Ascending aorta (tissue), 2 donors: ENCODE measurements around the gene ARHGAP19. TPM values are rescaled to one million over a fixed set of nuclear protein-coding genes. Genes with fewer than 3 reads are reported as not detected.

ENCODE experiments used
- DNase-seq, 2 donors: peaks; one replicate each; pipeline ENCODE4 v3.0.0-alpha.2; 2019; ENCODE audit warnings: low spot score in 2 of 2
- H3K27ac ChIP-seq, 2 donors: fragments of 200-600 bp; sonication (generic); one replicate each; pipeline ENCODE4 v1.5.1; 2016 to 2017; ENCODE audit warnings: mild to moderate bottlenecking in 1 of 2
- H3K27me3 ChIP-seq: fragments of 200-600 bp; sonication (generic); one replicate; pipeline ENCODE4 v1.5.1; 2017
- H3K36me3 ChIP-seq, 2 donors: fragments of 200-600 bp; sonication (generic); one replicate each; pipeline ENCODE4 v1.5.1; 2016
- H3K4me1 ChIP-seq, 2 donors: fragments of 200-600 bp; sonication (generic); one replicate each; pipeline ENCODE4 v1.5.1; 2016 to 2017; ENCODE audit warnings: mild to moderate bottlenecking in 1 of 2
- H3K4me3 ChIP-seq, 2 donors: fragments of 200-600 bp; sonication (generic); one replicate each; pipeline ENCODE4 v1.5.1; 2016 to 2017; ENCODE audit warnings: mild to moderate bottlenecking in 1 of 2
- H3K9me3 ChIP-seq, 2 donors: fragments of 200-600 bp; sonication (generic); one replicate each; pipeline ENCODE4 v1.5.1; 2016
- intact Hi-C: fragments of 100-400 bp; cut with DNase I; formaldehyde crosslinking; loops from one replicate; pipeline ENCODE4 v1.15.1; 2023
- total RNA-seq: library from RNA; depleted of rRNA; stranded (reverse); fragments of >200 nt; gene quantifications from one replicate; pipeline ENCODE4 v1.1.0, GENCODE V29; 2016
- TF ChIP-seq, protein P1 (sequence below), 3 experiments: fragments of 200-600 bp in 2 of 3; fragments of 450-650 bp in 1 of 3; sonication (generic) in 2 of 3; IDR thresholded peaks; one replicate each; pipeline ENCODE4 v1.5.1; 2016 to 2019; ENCODE audit warnings: antibody characterized with exemption in 3 of 3, mild to moderate bottlenecking in 1 of 3, moderate library complexity in 1 of 3

ARHGAP19 gene
- total RNA-seq, 1 donor from 2014 or later = 4.5 TPM

DNA sequence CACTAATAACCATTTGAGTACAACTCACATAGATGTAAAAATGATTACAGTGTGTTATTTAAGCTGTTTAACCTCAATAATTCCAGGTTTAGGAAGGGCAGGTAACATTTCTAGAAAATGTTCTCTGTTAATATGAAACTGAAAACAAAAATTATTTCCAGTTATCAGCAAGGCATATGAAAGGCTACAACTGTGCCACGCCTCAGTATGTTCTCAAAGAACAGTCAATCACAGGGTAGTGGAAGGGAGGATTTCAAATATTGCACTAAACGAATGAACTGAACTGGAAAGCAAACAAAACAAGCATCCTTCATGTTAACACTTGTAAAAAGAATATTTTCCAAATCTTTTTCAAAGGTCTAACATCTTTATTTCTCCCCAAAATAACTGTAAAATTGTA is 31.3 kb downstream of the ARHGAP19 start:
- Histone ChIP-seq H3K4me3 (no peak overlapping the region), H3K9me3 (no peaks in the 10 kb centered on the region), H3K27me3 (no peaks in the 10 kb centered on the region), H3K27ac (no peak overlapping the region), H3K36me3 (peaks cover 0 to 6% of the 10 kb centered on the region in 2 donors), H3K4me1 (no peaks in the 10 kb centered on the region)
- intact Hi-C loops = no loop called here
- DNase-seq = no peak
- TF ChIP-seq, protein P1, sequence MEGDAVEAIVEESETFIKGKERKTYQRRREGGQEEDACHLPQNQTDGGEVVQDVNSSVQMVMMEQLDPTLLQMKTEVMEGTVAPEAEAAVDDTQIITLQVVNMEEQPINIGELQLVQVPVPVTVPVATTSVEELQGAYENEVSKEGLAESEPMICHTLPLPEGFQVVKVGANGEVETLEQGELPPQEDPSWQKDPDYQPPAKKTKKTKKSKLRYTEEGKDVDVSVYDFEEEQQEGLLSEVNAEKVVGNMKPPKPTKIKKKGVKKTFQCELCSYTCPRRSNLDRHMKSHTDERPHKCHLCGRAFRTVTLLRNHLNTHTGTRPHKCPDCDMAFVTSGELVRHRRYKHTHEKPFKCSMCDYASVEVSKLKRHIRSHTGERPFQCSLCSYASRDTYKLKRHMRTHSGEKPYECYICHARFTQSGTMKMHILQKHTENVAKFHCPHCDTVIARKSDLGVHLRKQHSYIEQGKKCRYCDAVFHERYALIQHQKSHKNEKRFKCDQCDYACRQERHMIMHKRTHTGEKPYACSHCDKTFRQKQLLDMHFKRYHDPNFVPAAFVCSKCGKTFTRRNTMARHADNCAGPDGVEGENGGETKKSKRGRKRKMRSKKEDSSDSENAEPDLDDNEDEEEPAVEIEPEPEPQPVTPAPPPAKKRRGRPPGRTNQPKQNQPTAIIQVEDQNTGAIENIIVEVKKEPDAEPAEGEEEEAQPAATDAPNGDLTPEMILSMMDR (IDR thresholded peaks at IDR 0.05) = no peak

DNA sequence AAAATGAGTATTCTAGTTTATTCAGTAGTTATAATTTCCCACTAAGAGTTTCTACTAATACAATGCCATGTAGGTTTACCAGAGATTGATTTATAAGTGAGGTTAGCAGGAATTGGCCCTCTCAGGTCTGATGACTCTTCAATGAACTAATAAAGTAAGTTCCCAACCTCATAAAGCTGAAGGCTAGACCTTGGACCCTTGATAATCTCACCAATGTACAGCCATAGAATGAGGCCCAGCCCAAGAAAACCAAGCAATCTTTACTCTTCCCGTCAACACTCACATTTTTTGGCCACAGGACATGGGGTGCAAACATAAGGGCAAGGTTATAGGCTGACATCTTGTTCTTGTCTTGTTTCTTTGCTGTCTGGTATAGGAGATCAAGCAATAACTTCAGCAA is 33.3 kb downstream of the ARHGAP19 start:
- Histone ChIP-seq H3K4me1 (no peaks in the 10 kb centered on the region), H3K27ac (no peak overlapping the region), H3K36me3 (peaks cover 0 to 18% of the 10 kb centered on the region in 2 donors), H3K9me3 (no peaks in the 10 kb centered on the region), H3K4me3 (no peak overlapping the region), H3K27me3 (no peaks in the 10 kb centered on the region)
- DNase-seq = no peak
- intact Hi-C loops = no loop called here
- TF ChIP-seq, protein P1 (IDR thresholded peaks at IDR 0.05) = no peak

DNA sequence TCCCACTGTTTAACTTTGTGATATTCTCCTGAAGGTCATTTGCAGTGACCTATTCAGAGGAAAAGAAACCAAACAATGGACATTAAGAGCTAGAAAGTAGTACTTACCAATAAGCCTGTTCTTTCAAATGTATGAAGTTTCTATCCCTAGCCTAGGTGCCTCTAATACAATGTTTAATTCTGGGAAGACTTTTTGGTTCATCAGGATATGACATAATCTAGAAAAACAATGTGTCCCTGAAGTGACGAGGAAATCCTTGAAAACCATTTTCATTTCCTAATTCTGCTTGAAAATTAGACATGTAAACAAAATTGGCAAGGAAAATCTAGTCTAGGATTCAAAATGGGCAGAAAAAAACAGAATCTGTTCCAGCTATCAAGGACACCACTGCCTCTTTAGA is 36.1 kb downstream of the ARHGAP19 start:
- H3K9me3 ChIP-seq = no peaks in the 10 kb centered on the region
- no peak overlapping the region for H3K4me3 ChIP-seq
- intact Hi-C loops = no loop called here
- H3K27ac ChIP-seq = peak overlapping the region in 1 of 2 donors; percentile 40
- no peak for DNase-seq
- TF ChIP-seq, protein P1 (IDR thresholded peaks at IDR 0.05) = no peak
- H3K27me3 ChIP-seq = no peaks in the 10 kb centered on the region
- no peaks in the 10 kb centered on the region for H3K4me1 ChIP-seq
- peaks cover 0 to 18% of the 10 kb centered on the region in 2 donors for H3K36me3 ChIP-seq

DNA sequence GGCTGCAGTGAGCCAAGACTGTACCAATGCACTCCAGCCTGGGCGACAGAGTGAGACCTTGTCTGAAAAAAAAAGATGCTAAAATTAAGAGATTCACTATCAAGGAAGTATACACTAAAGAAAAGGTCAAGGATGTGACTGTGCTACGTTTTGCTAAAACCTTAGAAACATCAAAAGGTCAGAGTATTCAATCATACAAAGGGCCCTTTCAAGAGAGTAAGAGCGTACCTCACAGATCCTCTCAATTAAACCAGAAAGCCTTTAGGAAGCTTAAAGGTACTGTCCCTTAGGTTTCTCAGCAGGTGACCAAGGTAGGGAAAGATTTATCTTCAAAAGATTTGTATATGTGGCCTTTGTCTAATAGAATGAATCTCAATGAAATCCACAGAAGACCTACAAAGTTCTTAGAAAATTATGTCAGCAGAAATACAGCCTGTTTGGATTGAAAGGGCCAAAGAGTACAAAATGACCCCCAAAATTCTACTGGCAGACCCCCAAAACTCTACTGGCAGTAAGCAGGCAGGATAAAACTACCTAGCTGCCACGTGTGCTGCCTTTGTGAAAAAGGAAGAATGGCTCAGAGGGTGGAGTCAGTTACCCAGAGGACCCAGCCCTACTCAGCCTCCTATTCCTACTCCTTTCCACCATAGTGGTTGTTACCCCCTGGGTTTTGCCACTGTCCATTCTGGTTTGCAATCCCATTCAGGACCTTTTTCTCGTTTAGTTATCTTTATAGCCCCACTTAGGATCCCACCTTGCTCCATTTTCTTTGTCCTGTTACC is 36.7 kb downstream of the ARHGAP19 start:
- intact Hi-C loops = no loop called here
- H3K9me3 ChIP-seq = no peaks in the 10 kb centered on the region
- no peaks in the 10 kb centered on the region for H3K27me3 ChIP-seq
- no peak overlapping the region for H3K4me3 ChIP-seq
- no peak for DNase-seq
- TF ChIP-seq, protein P1 (IDR thresholded peaks at IDR 0.05) = no peak
- H3K4me1 ChIP-seq = no peaks in the 10 kb centered on the region
- H3K27ac ChIP-seq = peak overlapping the region in 1 of 2 donors; percentile 40
- peaks cover 0 to 18% of the 10 kb centered on the region in 2 donors for H3K36me3 ChIP-seq

DNA sequence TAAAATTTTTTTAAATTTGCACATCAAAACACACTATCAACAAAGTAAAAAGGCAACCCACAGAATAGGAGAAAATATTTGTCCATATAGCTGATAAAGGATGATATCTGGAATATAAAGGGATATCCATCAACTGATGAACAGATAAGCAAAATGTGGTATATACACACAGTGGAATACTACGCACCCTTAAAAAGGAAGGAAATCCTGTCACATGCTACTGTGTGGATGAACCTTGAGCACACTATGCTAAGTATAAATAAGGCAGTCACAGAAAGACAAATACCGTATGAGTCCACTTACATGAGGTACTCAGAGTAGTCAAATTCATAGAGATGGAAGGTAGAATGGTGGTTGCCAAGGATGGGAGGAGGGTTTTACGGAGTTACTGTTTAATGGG is 37.7 kb downstream of the ARHGAP19 start:
- intact Hi-C loops = no loop called here
- peaks cover 0 to 18% of the 10 kb centered on the region in 2 donors for H3K36me3 ChIP-seq
- DNase-seq = no peak

More for the DNA sequence above, 37.7 kb downstream of the ARHGAP19 start:
- Histone ChIP-seq H3K4me1 (no peaks in the 10 kb centered on the region), H3K4me3 (no peak overlapping the region), H3K9me3 (no peaks in the 10 kb centered on the region), H3K27me3 (no peaks in the 10 kb centered on the region), H3K27ac (no peak overlapping the region)
- TF ChIP-seq, protein P1 (IDR thresholded peaks at IDR 0.05) = no peak
